Measurements from ENCODE around the gene GMPPA.

DNA sequence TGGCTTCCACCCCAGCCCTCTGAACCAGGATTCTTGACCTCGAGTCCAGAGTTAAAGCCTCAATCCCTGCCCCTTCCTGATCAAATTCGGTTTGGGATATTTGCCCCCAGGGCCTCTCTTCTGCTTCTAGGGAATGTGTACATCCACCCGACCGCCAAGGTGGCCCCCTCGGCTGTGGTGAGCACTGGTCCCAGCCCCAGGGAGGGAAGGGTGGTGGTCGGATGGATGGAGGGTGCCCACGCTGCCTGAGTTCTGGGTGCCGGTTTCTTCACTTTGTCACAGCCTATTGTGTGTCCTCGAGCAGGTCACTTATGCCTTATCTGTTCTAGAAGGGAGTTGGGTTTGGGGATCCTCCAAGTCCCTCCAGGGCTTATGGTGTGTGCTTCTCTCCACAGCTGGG lies 6.9 kb downstream of the GMPPA start:
- TF ChIP-seq POLR2A (IDR thresholded peaks at IDR 0.05) (no peak), CTCF (IDR thresholded peaks at IDR 0.05) (no peak), POLR2AphosphoS5 (IDR thresholded peaks at IDR 0.05) (no peak), EP300 (IDR thresholded peaks at IDR 0.05) (no peak)
